GM12892 (cell line): ENCODE measurements around the gene C7orf25.

Experiments used
- POLR2A ChIP-seq: IDR thresholded peaks from 2 replicates; pipeline ENCODE4 v1.6.1; 2011; ENCODE audit warnings: low read depth, low read length, control low read depth
- POLR2AphosphoS5 ChIP-seq: IDR thresholded peaks from 2 replicates; pipeline ENCODE4 v1.6.1; 2011; ENCODE audit warnings: low read depth, low read length, control low read depth
- TAF1 ChIP-seq: IDR thresholded peaks from 2 replicates; pipeline ENCODE4 v1.6.1; 2011; ENCODE audit warnings: low read depth, mild to moderate bottlenecking, control low read depth, low read length, borderline replicate concordance

DNA sequence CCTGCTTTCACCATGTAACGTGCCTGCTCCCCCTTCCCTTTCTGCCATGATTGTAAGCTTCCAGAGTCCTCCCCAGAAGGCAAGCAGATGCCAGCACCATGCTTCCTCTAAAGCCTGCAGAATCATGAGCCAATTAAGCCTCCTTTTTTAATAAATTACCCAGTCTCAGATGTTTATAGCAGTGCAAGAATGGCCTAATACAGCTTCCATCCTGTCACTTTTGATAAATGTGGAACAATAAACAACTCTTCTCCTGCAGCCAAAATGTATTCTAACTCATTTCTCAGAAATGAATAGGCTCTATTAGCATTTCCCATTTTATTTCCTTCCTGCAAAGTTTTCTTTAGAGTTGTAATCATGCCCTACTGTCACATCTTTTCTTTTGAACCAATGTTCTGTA, 43.4 kb downstream of the C7orf25 start:
- no peak for TF ChIP-seq TAF1
- TF ChIP-seq POLR2A = no peak
- no peak for TF ChIP-seq POLR2AphosphoS5
